ENCODE results near the gene LRP1B.

Gene LRP1B

DNA sequence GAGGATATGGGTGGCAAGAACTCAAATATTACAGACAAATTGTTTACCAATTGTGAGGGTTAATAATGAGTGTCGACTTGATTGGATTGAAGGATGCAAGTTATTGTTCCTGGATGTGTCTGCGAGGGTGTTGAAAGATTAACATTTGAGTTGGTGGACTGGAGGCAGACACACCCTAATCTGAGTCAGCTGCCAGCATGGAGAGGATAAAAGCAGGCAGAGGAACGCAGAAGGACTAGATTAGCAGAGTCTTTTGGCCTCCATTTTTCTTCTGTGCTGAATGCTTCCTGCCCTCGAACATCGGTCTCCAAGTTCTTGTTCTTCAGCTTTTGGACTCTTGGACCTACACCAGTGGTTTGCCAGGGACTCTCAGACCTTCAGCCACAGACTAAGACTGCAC is 1503.7 kb downstream of the LRP1B start:
- no peak for TF ChIP-seq CTCF (IDR thresholded peaks at IDR 0.05)
- TF ChIP-seq ZFX (IDR thresholded peaks at IDR 0.05; ENCODE audit: borderline replicate concordance), result no peak
- no peak overlapping the region for H3K27ac ChIP-seq

GRCh38 chr2:140624200-140624599 is 1506.6 kb downstream of the LRP1B start:
- TF ChIP-seq ZFX (IDR thresholded peaks at IDR 0.05; ENCODE audit: borderline replicate concordance), result no peak
- no peak for TF ChIP-seq CTCF (IDR thresholded peaks at IDR 0.05)
- H3K27ac ChIP-seq, result peak overlapping the region; percentile 71

GRCh38 chr2:140621583-140622362 is 1509.0 kb downstream of the LRP1B start:
- TF ChIP-seq CTCF (IDR thresholded peaks at IDR 0.05), result no peak
- no peak for TF ChIP-seq ZFX (IDR thresholded peaks at IDR 0.05; ENCODE audit: borderline replicate concordance)
- H3K27ac ChIP-seq, result no peak overlapping the region

GRCh38 chr2:140604788-140605187 is 1526.0 kb downstream of the LRP1B start:
- H3K27ac ChIP-seq, result no peak overlapping the region
- TF ChIP-seq CTCF (IDR thresholded peaks at IDR 0.05) (no peak), ZFX (IDR thresholded peaks at IDR 0.05; ENCODE audit: borderline replicate concordance) (no peak)

GRCh38 chr2:140604096-140604495 is 1526.7 kb downstream of the LRP1B start:
- H3K27ac ChIP-seq, result no peak overlapping the region
- no peak for TF ChIP-seq ZFX (IDR thresholded peaks at IDR 0.05; ENCODE audit: borderline replicate concordance)
- TF ChIP-seq CTCF (IDR thresholded peaks at IDR 0.05), result no peak

- H3K27ac ChIP-seq, result no peak overlapping the region
- no peak for TF ChIP-seq ZFX (IDR thresholded peaks at IDR 0.05; ENCODE audit: borderline replicate concordance)
- TF ChIP-seq CTCF (IDR thresholded peaks at IDR 0.05), result no peak
These were observed 1527.4 kb downstream of the LRP1B start for GRCh38 chr2:140603416-140603815.

- no peak overlapping the region for H3K27ac ChIP-seq
These were observed 1529.0 kb downstream of the LRP1B start for GRCh38 chr2:140601801-140602200.

More at GRCh38 chr2:140601801-140602200, 1529.0 kb downstream of the LRP1B start:
- TF ChIP-seq ZFX (IDR thresholded peaks at IDR 0.05; ENCODE audit: borderline replicate concordance) (no peak), CTCF (IDR thresholded peaks at IDR 0.05) (no peak)
